Prostate gland (tissue), 2 donors: ENCODE measurements around the gene CCSER2.

Source experiments
- POLR2AphosphoS5 ChIP-seq: sonication (generic); formaldehyde crosslinking; IDR thresholded peaks from one replicate; pipeline ENCODE4 v1.6.1; 2017; ENCODE audit warnings: antibody characterized with exemption
- TF ChIP-seq, protein P1 (sequence below), 4 experiments: fragments of 200-600 bp in 2 of 4; fragments of 450-650 bp in 2 of 4; sonication (generic) in 2 of 4; IDR thresholded peaks; 1 replicate in 3 of 4; 2 replicates in 1 of 4; pipeline ENCODE4 v1.5.1; 2016 to 2019; ENCODE audit warnings: antibody characterized with exemption in 4 of 4, mild to moderate bottlenecking in 2 of 4, moderate library complexity in 2 of 4

DNA sequence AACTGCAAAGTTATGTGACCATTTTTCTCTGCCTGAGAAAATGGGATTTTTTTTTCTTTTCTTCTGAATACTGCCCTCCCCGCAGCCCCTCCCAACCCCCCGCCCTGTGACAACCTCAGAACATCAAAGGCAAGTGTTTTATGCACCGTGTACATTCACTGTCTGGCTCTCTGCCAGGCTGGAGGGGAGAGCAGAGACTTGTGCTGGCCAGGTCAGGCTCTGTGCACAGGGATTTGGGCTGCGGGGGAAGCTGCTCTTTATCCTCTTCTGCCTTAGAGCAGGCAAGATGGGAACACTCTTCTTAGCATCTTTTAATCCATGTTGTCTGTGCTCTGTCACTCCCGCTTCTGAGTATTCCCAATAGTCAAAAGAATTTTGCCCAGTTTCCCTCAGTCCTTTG lies 195.1 kb downstream of the CCSER2 start:
- TF ChIP-seq, protein P1, sequence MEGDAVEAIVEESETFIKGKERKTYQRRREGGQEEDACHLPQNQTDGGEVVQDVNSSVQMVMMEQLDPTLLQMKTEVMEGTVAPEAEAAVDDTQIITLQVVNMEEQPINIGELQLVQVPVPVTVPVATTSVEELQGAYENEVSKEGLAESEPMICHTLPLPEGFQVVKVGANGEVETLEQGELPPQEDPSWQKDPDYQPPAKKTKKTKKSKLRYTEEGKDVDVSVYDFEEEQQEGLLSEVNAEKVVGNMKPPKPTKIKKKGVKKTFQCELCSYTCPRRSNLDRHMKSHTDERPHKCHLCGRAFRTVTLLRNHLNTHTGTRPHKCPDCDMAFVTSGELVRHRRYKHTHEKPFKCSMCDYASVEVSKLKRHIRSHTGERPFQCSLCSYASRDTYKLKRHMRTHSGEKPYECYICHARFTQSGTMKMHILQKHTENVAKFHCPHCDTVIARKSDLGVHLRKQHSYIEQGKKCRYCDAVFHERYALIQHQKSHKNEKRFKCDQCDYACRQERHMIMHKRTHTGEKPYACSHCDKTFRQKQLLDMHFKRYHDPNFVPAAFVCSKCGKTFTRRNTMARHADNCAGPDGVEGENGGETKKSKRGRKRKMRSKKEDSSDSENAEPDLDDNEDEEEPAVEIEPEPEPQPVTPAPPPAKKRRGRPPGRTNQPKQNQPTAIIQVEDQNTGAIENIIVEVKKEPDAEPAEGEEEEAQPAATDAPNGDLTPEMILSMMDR (IDR thresholded peaks at IDR 0.05): no peak
- no peak for TF ChIP-seq POLR2AphosphoS5
